Activated CD4-positive, alpha-beta T cell treated with anti-CD3 and anti-CD28 coated beads, Interleukin-2, amount 50 U/mL, for 16 hours (primary cell): ENCODE measurements around the gene COL4A1.
"Not testable (repeated sequence)": the region's sequence is repeated elsewhere in the genome, so short reads cannot be mapped to it uniquely, and the experiment has no call there.

Source experiments
- DNase-seq: peaks from one replicate; pipeline ENCODE4 v3.0.0-alpha.2; 2020

Gene COL4A1

GRCh38 chr13:110322126-110322827, 15.3 kb upstream of the COL4A1 start:
- no peak for DNase-seq

- DNase-seq: not testable (repeated sequence)
These were observed 14.6 kb upstream of the COL4A1 start for GRCh38 chr13:110321573-110321972.

GRCh38 chr13:110320645-110321044, 13.7 kb upstream of the COL4A1 start:
- no peak for DNase-seq

GRCh38 chr13:110319774-110320509, 13.0 kb upstream of the COL4A1 start:
- peak; percentile 5 for DNase-seq

GRCh38 chr13:110319397-110319773, 12.4 kb upstream of the COL4A1 start:
- DNase-seq: no peak

- DNase-seq: no peak
These were observed 12.0 kb upstream of the COL4A1 start for GRCh38 chr13:110318920-110319319.

- no peak for DNase-seq
These were observed 10.7 kb upstream of the COL4A1 start for GRCh38 chr13:110317496-110318195.

GRCh38 chr13:110317093-110317492, 10.1 kb upstream of the COL4A1 start:
- no peak for DNase-seq

GRCh38 chr13:110316196-110316595, 9.2 kb upstream of the COL4A1 start:
- no peak for DNase-seq

- no peak for DNase-seq
These were observed 7.7 kb upstream of the COL4A1 start for GRCh38 chr13:110314516-110315245.

GRCh38 chr13:110313733-110314132, 6.8 kb upstream of the COL4A1 start:
- not testable (repeated sequence) for DNase-seq

- not testable (repeated sequence) for DNase-seq
These were observed 6.3 kb upstream of the COL4A1 start for GRCh38 chr13:110313261-110313660.

- DNase-seq: no peak
These were observed 5.5 kb upstream of the COL4A1 start for GRCh38 chr13:110312339-110313031.

- no peak for DNase-seq
These were observed 4.7 kb upstream of the COL4A1 start for GRCh38 chr13:110311443-110312338.

GRCh38 chr13:110310541-110311442, 3.8 kb upstream of the COL4A1 start:
- DNase-seq: no peak

GRCh38 chr13:110309661-110310524, 2.9 kb upstream of the COL4A1 start:
- no peak for DNase-seq

GRCh38 chr13:110308656-110309359, 1.9 kb upstream of the COL4A1 start:
- no peak for DNase-seq
